Stimulated activated CD4-positive, alpha-beta T cell treated with anti-CD3 and anti-CD28 coated beads, Interleukin-4, amount 100 ng/mL, for 4 hours (primary cell): ENCODE results near the gene NOL7.

Experiments
- DNase-seq, 2 experiments: peaks; one replicate each; pipeline ENCODE4 v3.0.0-alpha.2; 2020

Gene NOL7

DNA sequence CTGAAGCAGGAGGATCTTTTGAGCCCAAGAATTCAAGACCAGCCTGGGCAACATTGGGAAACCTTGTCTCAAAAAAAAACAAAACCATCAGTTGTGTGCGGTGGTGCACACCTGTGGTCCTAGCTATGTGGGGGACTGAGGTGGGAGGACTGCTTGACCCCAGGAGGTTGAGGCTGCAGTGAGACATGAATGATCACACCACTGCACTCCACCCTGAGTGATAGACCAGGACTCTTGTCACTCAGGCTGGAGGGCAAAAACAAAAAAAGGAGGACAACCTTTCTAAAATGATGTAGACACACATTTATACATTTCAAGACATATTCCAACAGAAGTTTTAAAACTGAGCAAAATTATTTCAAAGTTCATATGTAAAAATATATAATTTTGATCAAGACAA is 45.1 kb downstream of the NOL7 start:
- no peak for DNase-seq

DNA sequence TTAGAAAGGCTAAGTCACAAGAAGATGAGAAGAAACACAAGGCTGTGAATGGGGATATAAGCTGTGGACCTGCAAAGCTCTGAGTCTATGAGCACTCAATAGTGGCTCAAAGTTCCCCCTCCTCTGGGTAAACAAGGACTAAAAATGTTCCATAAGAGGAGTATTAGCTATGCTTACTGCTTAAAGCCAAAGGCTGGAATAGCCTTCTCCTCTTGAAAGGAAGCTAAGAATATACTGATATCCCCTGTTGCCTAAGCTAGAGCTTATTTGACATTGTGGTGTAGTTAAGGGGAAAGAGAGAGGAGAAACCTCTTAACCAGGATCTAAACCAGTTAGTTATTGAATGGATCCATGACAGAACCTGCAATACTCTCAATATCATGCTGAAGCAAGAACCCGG is 45.8 kb downstream of the NOL7 start:
- DNase-seq, result no peak

GRCh38 chr6:13661647-13662046 is 46.5 kb downstream of the NOL7 start:
- DNase-seq, result no peak

- no peak for DNase-seq
Observed at GRCh38 chr6:13662651-13663334, 47.7 kb downstream of the NOL7 start.

DNA sequence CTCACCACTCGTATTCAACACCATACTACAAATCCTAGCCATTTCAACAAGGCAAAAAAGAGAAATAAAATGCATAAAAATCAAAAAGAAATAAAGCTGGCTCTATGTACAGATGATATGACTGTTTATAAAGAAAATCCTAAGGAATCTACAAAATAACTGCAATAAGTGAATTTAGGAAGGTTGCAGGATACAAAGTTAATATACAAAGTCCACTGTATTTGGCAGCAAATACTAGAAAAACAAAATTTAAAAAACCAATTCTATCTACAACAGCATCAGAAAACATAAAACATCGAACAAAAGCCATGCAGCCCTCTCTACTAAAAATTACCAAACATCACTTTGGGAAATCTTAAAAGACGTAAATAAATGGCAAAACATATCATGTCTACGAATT is 48.9 kb downstream of the NOL7 start:
- no peak for DNase-seq

DNA sequence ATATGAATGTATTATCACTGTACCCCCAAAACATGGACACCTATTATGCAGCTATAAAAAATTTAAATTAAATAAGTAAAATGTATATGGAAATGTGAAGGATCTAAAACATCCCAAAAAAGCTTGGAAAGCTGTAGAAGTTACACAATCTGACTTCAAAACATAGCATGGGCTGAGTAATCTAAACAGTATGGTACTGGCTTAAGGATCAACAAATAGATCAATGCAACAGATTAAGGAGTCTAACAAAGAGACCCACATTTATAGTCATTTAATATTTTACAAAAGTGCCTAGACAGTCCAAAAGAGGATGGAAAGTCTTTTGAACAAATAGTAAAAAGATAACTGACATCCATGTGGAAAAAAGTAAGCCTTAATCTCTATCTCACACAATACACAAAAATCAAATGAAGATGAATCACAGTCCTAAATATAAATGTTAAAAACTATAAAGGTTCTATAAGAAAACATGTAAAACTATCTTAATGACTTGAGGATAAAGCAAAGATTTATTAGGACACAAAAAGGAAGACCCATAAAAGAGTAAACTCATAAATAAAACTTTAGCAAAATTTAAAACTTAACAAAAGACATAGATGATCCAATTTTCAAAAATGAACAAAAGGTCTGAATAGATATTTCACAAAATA is 49.7 kb downstream of the NOL7 start:
- DNase-seq, result no peak

DNA sequence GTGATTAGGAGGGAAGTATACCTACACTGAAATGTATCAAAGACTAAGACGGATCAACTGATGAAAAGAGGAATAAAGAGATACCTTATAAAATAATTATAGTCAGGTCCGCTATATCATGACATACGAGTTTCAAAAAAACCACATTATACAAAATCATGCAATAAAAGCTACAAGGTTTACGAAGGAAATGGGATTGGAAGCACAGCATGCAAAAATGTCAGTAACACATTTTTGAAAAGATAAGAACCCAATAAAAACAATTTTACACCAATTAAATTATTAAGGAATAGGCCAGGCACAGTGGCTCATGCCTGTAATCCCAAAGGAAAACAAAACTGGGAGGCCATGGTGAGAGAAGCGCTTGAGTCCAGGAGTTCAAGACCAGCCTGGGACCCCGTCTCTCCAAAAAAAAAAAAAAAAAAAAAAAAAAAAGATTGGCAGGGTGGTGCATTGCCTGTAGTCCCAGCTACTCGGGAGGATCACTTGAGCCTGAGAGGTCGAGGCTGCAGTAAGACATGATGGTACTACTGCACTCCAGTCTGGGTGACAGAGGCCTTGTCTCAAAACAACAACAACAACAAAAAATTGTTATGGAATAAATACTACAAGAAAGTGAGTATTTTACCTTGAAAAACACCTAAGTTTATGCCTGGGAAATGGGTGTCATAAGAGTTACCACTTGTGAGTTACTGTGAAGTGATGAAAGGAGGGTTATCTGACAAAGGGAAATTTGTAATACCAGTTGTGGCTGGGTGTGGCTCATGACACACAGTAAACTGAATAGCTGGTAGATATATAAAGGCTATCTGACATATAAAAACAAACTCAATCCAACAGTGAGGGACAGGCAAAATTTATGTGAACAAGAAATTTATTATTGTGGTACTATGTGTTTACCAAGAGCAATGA is 51.3 kb downstream of the NOL7 start:
- DNase-seq, result peak in 1 of 2 experiments; percentile 37

- no peak for DNase-seq
Observed at GRCh38 chr6:13667655-13668054, 52.5 kb downstream of the NOL7 start.

- DNase-seq, result no peak
Observed at GRCh38 chr6:13668291-13668928, 53.3 kb downstream of the NOL7 start.

DNA sequence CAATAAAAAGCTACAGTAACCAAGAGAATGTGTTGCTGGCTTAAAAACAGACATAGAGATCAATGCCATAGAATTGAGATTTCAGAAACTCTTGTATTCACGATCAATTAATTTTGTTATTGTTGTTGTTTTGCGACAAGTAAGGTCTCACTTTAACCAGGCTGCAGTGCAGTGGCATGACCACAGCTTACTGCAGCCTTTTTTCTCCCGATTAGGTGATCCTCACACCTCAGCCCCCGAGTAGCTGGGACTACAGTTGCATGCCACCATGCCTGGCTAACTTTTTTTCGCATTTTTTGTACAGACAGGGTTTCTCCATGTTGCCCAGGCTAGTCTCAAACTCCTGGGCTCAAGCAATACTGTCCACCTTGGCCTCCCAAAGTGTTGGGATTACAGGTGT is 54.3 kb downstream of the NOL7 start:
- no peak for DNase-seq
